Ectodermal cell (in vitro differentiated cells): ENCODE results near the gene NMD3.

Source experiments
- H3K27ac ChIP-seq: 2 replicates; pipeline ENCODE4 v1.7.0; 2013; ENCODE audit warnings: mild to moderate bottlenecking, low read depth, low read length; ENCODE audit not compliant: insufficient read depth, poor library complexity, severe bottlenecking
- H3K27me3 ChIP-seq: 2 replicates; pipeline ENCODE4 v1.7.0; 2013; ENCODE audit warnings: mild to moderate bottlenecking, low read length; ENCODE audit not compliant: insufficient read depth, control insufficient read depth, poor library complexity, severe bottlenecking
- H3K36me3 ChIP-seq: one replicate; pipeline ENCODE4 v1.7.0; 2013; ENCODE audit warnings: low read length; ENCODE audit not compliant: control insufficient read depth, insufficient read depth
- H3K4me1 ChIP-seq: one replicate; pipeline ENCODE4 v1.7.0; 2013; ENCODE audit warnings: low read length; ENCODE audit not compliant: control insufficient read depth, insufficient read depth
- H3K4me3 ChIP-seq: 2 replicates; pipeline ENCODE4 v1.7.0; 2013; ENCODE audit warnings: low read depth, low read length, control low read depth; ENCODE audit not compliant: insufficient read depth
- H3K9me3 ChIP-seq: 2 replicates; pipeline ENCODE4 v1.7.0; 2013; ENCODE audit warnings: mild to moderate bottlenecking, low read length, moderate library complexity; ENCODE audit not compliant: control insufficient read depth
- WGBS, 2 experiments: methylation state at CpG; one replicate each; pipeline ENCODE4 v1.1.7; 2013; ENCODE audit warnings: missing lambda C conversion rate in 2 of 2; 5-methylcytosine and 5-hydroxymethylcytosine counted together

NMD3 gene

DNA sequence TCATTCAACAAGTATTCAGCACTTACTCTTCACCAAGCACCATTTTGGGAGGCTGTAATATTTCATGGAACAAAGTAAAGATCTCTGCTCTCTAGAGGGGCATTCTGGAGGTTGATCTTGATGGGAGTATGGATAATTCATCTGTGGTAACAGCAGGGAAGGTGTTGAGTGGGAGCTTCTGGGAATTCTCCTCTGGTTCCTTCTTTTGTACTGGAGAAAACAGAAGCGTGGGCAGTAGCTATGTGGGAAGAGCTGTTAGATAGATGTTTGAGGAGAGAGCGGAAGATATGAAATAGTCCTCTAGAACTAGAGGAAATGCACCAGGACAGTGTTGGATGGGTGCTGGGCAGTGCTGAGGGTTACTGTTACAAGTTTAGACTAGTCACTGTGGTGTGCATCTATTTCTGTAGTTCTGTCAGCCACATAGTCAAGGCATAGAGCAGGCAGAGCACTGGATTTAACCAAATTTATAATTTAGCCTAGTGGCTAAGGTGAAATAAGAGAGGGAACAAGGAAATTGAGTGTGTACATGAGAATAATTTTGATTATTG is 9.6 kb downstream of the NMD3 start:
- 92 to 96% methylated on average over 2 of the region's 2 CpGs for WGBS, 2 experiments
- Histone ChIP-seq H3K27ac (no peak overlapping the region), H3K27me3 (no peaks in the 10 kb centered on the region), H3K4me3 (no peak overlapping the region), H3K4me1 (no peaks in the 10 kb centered on the region), H3K9me3 (no peaks in the 10 kb centered on the region), H3K36me3 (peaks cover 10% of the 10 kb centered on the region)

DNA sequence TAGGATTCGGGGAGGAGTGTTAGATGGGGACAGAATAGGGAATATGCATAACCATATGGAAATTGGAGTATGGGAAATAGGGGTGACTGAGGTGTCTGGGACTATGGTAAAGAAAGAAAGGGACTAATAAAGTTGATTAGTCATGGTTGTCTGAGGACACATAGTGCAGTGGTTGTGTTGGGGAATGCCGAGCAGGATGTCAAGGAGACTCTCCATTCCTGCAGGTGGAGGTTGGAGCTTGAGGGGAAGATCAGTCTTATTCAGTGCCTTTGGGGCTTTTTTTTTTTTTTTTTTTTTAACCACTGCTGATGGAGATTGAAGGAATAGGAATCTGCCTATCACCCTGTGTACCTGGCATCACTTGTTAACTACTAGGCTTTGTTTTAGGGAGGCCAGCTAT is 10.8 kb downstream of the NMD3 start:
- Histone ChIP-seq H3K9me3 (no peaks in the 10 kb centered on the region), H3K36me3 (peaks cover 9% of the 10 kb centered on the region), H3K4me3 (no peak overlapping the region), H3K27me3 (no peaks in the 10 kb centered on the region), H3K4me1 (no peaks in the 10 kb centered on the region), H3K27ac (no peak overlapping the region)
- 91 to 93% methylated on average over 2 of the region's 2 CpGs for WGBS, 2 experiments

DNA sequence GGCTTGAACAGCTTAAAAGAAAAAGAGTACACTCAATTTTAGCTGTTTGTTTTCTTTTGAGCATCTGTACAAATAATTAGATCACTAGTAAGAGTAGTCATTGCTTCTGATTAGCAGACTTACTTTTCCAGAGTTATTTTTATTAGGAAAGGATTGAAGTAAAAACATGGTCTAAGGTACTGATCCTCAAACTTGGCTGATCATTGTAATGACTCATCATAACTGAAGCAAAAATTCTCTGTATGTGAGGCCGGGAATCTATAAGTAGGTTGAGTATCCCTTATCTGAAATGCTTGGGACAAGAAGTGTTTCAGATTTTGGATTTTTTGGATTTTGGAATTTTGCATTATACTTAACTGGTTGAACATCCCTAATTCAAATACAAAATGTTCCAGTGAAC is 12.4 kb downstream of the NMD3 start:
- H3K36me3 ChIP-seq: peaks cover 2% of the 10 kb centered on the region
- no peaks in the 10 kb centered on the region for H3K9me3 ChIP-seq
- no peaks in the 10 kb centered on the region for H3K4me1 ChIP-seq
- H3K27me3 ChIP-seq: no peaks in the 10 kb centered on the region
- H3K4me3 ChIP-seq: no peak overlapping the region
- 91 to 95% methylated on average over 1 of the region's 1 CpG for WGBS, 2 experiments
- H3K27ac ChIP-seq: no peak overlapping the region

DNA sequence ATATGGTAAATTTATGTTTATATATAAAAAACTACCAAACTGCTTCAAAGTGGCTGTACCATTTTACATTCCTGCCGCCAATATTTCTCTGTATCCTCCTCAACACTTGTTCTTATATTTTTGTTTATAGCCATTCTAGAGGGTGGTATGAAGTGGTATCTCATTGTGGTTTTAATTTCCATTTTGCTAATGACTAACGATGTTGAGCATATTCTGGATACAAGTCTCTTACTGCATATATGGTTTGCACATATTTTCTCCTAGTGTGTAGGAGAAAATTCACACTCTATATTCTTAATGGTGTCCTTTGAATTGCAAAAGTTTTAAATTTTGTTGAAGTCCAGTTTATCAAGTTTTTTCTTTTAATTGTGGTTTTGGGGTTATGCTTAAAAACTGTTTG is 15.1 kb downstream of the NMD3 start:
- WGBS, 2 experiments: 60 to 100% methylated on average over 1 of the region's 2 CpGs
- Histone ChIP-seq H3K4me3 (no peak overlapping the region), H3K27me3 (no peaks in the 10 kb centered on the region), H3K36me3 (no peaks in the 10 kb centered on the region), H3K27ac (no peak overlapping the region), H3K9me3 (no peaks in the 10 kb centered on the region), H3K4me1 (no peaks in the 10 kb centered on the region)

DNA sequence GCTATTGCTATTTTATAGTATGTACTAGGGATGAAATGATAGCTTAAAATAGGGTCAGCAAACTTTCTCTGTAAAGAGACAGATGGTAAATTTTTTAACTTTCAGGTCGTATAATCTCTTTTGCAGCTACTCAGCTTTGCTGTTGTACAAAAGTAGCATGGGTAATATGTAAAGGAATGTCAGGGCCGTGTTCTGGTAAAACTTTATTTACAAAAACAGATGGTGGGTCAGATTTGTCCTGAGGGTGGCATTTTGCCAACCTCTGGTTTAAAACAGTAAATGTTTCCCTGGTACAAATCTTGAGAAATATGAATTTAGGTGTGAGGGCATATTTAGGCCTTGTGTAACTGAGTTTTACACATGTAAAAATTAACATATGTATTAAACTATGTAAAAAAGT is 18.6 kb downstream of the NMD3 start:
- WGBS, 2 experiments: 91 to 94% methylated on average over 2 of the region's 2 CpGs
- Histone ChIP-seq H3K27ac (no peak overlapping the region), H3K36me3 (no peaks in the 10 kb centered on the region), H3K27me3 (no peaks in the 10 kb centered on the region), H3K4me1 (no peaks in the 10 kb centered on the region), H3K4me3 (no peak overlapping the region), H3K9me3 (no peaks in the 10 kb centered on the region)

DNA sequence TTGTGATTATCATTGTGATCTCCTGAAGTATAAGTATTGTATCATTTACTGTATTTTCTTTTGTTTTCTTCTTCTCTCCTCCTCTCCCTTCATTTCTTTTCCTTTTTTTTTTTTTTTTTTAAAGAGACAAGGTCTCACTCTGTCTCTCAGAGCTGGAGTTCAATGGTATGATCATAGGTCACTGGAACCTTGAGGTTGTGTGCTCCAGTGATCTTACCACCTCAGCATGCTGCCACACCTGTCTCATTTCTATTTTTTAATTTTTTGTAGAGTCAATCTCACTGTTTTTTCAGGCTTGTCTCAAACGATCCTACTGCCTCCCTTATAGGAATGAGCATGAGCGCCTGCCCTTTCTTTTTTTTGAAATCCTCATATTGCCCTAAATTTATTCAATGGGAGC is 23.4 kb downstream of the NMD3 start:
- Histone ChIP-seq H3K4me3 (no peak overlapping the region), H3K4me1 (no peaks in the 10 kb centered on the region), H3K36me3 (peaks cover 11% of the 10 kb centered on the region), H3K27me3 (no peaks in the 10 kb centered on the region), H3K9me3 (no peaks in the 10 kb centered on the region), H3K27ac (no peak overlapping the region)
- WGBS, 2 experiments: 92 to 94% methylated on average over 2 of the region's 2 CpGs

DNA sequence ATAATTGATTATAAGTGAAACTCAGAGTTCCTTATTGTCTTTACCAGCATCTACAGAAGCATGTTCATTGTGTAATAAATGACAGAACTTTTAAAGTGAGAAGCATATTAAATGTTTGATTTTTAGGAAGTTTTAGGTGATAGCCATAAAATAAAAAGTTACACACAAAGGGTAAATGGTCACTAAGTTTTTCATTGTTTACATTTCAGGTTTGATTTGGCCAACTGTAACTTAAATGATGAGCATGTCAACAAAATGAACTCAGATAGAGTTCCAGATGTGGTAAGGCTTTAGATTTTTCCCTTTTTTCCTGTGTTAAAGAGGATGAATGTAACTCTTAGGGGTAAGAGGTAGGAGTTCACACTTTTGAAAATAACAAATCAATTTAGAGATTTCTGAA is 25.9 kb downstream of the NMD3 start:
- Histone ChIP-seq H3K9me3 (no peaks in the 10 kb centered on the region), H3K4me3 (no peak overlapping the region), H3K27me3 (no peaks in the 10 kb centered on the region), H3K4me1 (no peaks in the 10 kb centered on the region), H3K27ac (no peak overlapping the region), H3K36me3 (peaks cover 16% of the 10 kb centered on the region)

DNA sequence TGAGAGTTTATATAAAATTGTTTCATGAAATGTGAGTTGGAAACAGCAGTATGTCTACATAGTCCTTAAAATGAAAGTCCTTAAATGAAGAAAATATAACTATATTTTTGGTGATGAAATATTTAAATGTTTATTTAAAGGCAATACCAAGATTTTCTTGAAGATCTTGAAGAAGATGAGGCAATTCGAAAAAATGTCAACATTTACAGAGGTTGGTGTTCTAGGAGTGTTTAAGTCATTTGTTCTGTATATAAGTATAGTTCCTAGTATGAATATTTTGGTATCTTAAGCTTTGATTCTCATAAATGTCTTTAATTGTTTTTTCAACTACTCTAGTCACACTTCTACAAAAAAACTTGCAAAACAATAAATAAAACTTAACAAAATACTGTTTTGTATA is 29.0 kb downstream of the NMD3 start:
- no peaks in the 10 kb centered on the region for H3K4me1 ChIP-seq
- WGBS, 2 experiments: 93 to 95% methylated on average over 1 of the region's 1 CpG
- peaks cover 21% of the 10 kb centered on the region for H3K36me3 ChIP-seq
- H3K9me3 ChIP-seq: no peaks in the 10 kb centered on the region
- no peak overlapping the region for H3K27ac ChIP-seq
- H3K4me3 ChIP-seq: no peak overlapping the region
- no peaks in the 10 kb centered on the region for H3K27me3 ChIP-seq

DNA sequence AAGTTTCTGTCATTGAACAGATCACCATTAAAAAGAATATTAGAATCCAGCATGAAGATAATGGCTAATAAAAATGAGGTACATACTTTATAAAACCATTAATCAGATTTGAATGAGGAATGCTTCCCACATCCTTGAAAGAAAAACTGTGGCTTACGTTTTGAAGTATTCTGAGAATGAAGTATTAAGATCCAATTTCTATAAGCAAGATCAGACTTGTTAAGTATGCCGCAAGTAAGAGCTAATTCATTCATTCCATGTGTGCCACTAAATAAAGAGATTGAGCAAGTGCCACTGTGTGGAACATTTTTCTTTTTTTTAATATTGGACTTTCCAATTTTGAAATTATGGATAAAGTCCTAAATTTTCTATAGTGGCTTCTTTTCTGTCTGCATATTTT is 30.6 kb downstream of the NMD3 start:
- Histone ChIP-seq H3K27ac (no peak overlapping the region), H3K4me3 (no peak overlapping the region), H3K27me3 (no peaks in the 10 kb centered on the region), H3K36me3 (peaks cover 21% of the 10 kb centered on the region), H3K9me3 (no peaks in the 10 kb centered on the region), H3K4me1 (no peaks in the 10 kb centered on the region)
- 97 to 100% methylated on average over 1 to 2 of the region's 2 CpGs for WGBS, 2 experiments

DNA sequence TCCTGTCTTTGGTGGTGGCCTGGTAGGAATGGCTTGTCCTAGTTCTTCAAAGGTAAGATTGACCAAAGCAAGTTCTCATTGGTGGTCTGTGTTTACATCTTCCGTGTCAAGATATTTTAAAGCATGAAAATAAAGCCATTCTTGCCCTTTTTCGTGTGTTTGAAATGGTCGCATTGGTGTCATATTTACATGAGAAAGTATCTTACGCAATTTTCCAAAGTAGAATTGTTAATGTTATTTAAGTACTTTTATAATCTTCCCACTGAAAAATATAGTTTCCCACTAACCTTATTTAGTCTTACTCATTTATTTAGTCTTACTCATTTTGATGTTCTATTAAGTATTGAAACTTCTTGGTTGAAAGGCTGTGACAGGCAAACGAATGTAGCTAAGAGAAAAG is 31.0 kb downstream of the NMD3 start:
- 93 to 96% methylated on average over 3 to 4 of the region's 5 CpGs for WGBS, 2 experiments

DNA sequence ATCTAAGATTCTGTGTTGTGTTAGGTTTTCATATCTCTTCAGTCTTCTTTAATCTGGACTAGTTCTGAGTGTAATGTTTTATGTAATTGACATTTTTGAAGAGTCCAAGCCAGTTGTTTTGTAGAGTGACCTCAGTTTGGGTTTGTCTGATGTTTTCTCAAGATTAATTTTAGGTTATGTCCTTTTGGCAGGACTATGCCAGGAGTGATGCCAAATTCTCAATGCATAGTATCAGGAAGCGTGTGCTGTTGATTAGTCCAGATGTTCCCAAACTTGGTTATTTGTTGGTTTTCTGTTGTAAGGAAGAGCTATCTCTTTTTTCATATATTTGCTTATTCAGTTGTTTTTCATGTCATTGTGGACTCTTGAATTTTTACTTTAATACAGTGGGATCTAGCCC is 32.6 kb downstream of the NMD3 start:
- no peaks in the 10 kb centered on the region for H3K9me3 ChIP-seq
- H3K36me3 ChIP-seq: peaks cover 19% of the 10 kb centered on the region
- no peak overlapping the region for H3K4me3 ChIP-seq
- no peaks in the 10 kb centered on the region for H3K27me3 ChIP-seq
- no peaks in the 10 kb centered on the region for H3K4me1 ChIP-seq
- WGBS, 2 experiments: 100% methylated on average over 1 of the region's 1 CpG
- no peak overlapping the region for H3K27ac ChIP-seq

More for the DNA sequence above, 31.0 kb downstream of the NMD3 start:
- Histone ChIP-seq H3K9me3 (no peaks in the 10 kb centered on the region), H3K4me1 (no peaks in the 10 kb centered on the region), H3K4me3 (no peak overlapping the region), H3K27me3 (no peaks in the 10 kb centered on the region), H3K36me3 (peaks cover 21% of the 10 kb centered on the region), H3K27ac (no peak overlapping the region)
